AG04450 (cell line): Measurements from ENCODE around the gene CAVIN4. TPM values are rescaled to one million over a fixed set of nuclear protein-coding genes. Genes with fewer than 3 reads are reported as not detected.

Source experiments
- CTCF ChIA-PET: fragments of 300-600, 350-600 bp; formaldehyde crosslinking; extraction: SDS; loops from one replicate; lab custom pipeline; 2022; ENCODE audit warnings: antibody characterized with exemption, inconsistent platforms; lab: Charles Lee
- POLR2A ChIA-PET: fragments of 350-600 bp; formaldehyde crosslinking; extraction: SDS; loops from one replicate; lab custom pipeline; 2021; ENCODE audit warnings: antibody characterized with exemption, inconsistent platforms; lab: Yijun Ruan, JAX
- DNase-seq: peaks from one replicate; pipeline ENCODE4 v3.0.0-alpha.2; 2011; ENCODE audit warnings: low read depth, low spot score
- H3K27ac ChIP-seq: one replicate; pipeline ENCODE4 v1.5.1; 2012; ENCODE audit warnings: low read depth, low read length, control low read depth
- H3K27me3 ChIP-seq: one replicate; pipeline ENCODE4 v1.6.0; 2012; ENCODE audit warnings: low read length; ENCODE audit not compliant: control insufficient read depth, insufficient read depth
- H3K4me3 ChIP-seq: 2 replicates; pipeline ENCODE4 v1.5.1; 2011; ENCODE audit warnings: mild to moderate bottlenecking, low read depth, low read length, control low read depth
- H3K9me3 ChIP-seq: 2 replicates; pipeline ENCODE4 v1.5.1; 2012; ENCODE audit warnings: low read length; ENCODE audit not compliant: control insufficient read depth, insufficient read depth
- CTCF ChIP-seq: IDR thresholded peaks from 2 replicates; pipeline ENCODE4 v1.5.1; 2011; ENCODE audit warnings: low read depth, low read length, control low read depth, inconsistent platforms
- polyA plus RNA-seq: library from polyadenylated mRNA; depleted of rRNA; stranded (reverse); fragments of >200 nt; gene quantifications from 2 replicates; pipeline ENCODE4 v1.2.3, GENCODE V29; 2011

CAVIN4 gene
- polyA plus RNA-seq, 1 experiment, result 0.71 TPM

- Histone ChIP-seq H3K4me3 (no peak overlapping the region), H3K27ac (no peak overlapping the region), H3K27me3 (no peaks in the 10 kb centered on the region), H3K9me3 (no peaks in the 10 kb centered on the region)
- no peak for DNase-seq
- POLR2A ChIA-PET, result no interaction called here
- CTCF ChIA-PET, result no interaction called here
- no peak for TF ChIP-seq CTCF
These were observed 2.9 kb upstream of the CAVIN4 start for GRCh38 chr9:100575006-100575405.

GRCh38 chr9:100575765-100576386 is 2.0 kb upstream of the CAVIN4 start:
- ChIA-PET CTCF (interaction anchor here (4.1 kb wide), 1 partner anchor 25 kb away, joined by 22 read pairs; no protein-coding TSS in a partner anchor), POLR2A (no interaction called here)
- TF ChIP-seq CTCF, result no peak
- no peaks in the 10 kb centered on the region for H3K9me3 ChIP-seq
- DNase-seq, result no peak
- no peak overlapping the region for H3K27ac ChIP-seq
- H3K27me3 ChIP-seq, result no peaks in the 10 kb centered on the region
- no peak overlapping the region for H3K4me3 ChIP-seq

- TF ChIP-seq CTCF, result no peak
- ChIA-PET POLR2A (no interaction called here), CTCF (interaction anchor here (0.6 to 4.1 kb wide), 2 partner anchors 23 to 266 kb away, joined by 6 to 22 read pairs; no protein-coding TSS in a partner anchor)
- Histone ChIP-seq H3K27me3 (no peaks in the 10 kb centered on the region), H3K27ac (no peak overlapping the region), H3K9me3 (no peaks in the 10 kb centered on the region), H3K4me3 (no peak overlapping the region)
- DNase-seq, result no peak
These were observed 731 bp downstream of the CAVIN4 start for GRCh38 chr9:100578610-100579009.

GRCh38 chr9:100579665-100580064 is 1.8 kb downstream of the CAVIN4 start:
- CTCF ChIA-PET, result interaction anchor here (4.1 kb wide), 1 partner anchor 22 kb away, joined by 22 read pairs; no protein-coding TSS in a partner anchor
- Histone ChIP-seq H3K27ac (no peak overlapping the region), H3K4me3 (no peak overlapping the region), H3K9me3 (no peaks in the 10 kb centered on the region), H3K27me3 (no peaks in the 10 kb centered on the region)
- no peak for TF ChIP-seq CTCF
- no peak for DNase-seq
- POLR2A ChIA-PET, result no interaction called here

GRCh38 chr9:100580257-100580656 is 2.4 kb downstream of the CAVIN4 start:
- Histone ChIP-seq H3K27me3 (no peaks in the 10 kb centered on the region), H3K4me3 (no peak overlapping the region), H3K27ac (no peak overlapping the region), H3K9me3 (no peaks in the 10 kb centered on the region)
- ChIA-PET CTCF (interaction anchor here (2.1 kb wide), 1 partner anchor 21 kb away, joined by 11 read pairs; no protein-coding TSS in a partner anchor), POLR2A (no interaction called here)
- no peak for TF ChIP-seq CTCF
- no peak for DNase-seq
